Pancreas (tissue), 10 donors: Measurements from ENCODE around the gene FAM98A. TPM values are rescaled to one million over a fixed set of nuclear protein-coding genes. Genes with fewer than 3 reads are reported as not detected.

Source experiments
- ATAC-seq, 4 donors: fragments of 200-7000 bp; cut with Tn5 transposase; one replicate each; pipeline versions ENCODE4 v1.8.0 to v1.9.1; 2020; ENCODE audit warnings: mild to moderate bottlenecking in 4 of 4, moderate library complexity in 4 of 4
- DNase-seq, 6 donors: peaks; one replicate each; pipeline ENCODE4 v3.0.0-alpha.2; 2020
- FAIRE-seq: peaks from 2 replicates; lab custom pipeline; 2012; peaks lifted over from hg19 to GRCh38; lab: Jason Lieb, UNC
- H3K27ac ChIP-seq, 4 donors: fragments of 200-600 bp; sonication (generic); 1 replicate in 3 of 4; 2 replicates in 1 of 4; pipeline versions ENCODE4 v1.5.0 to v1.8.0; 2020
- H3K27me3 ChIP-seq, 4 donors: fragments of 200-600 bp; one replicate each; pipeline ENCODE4 v1.8.0; 2021
- H3K36me3 ChIP-seq, 3 donors: fragments of 200-600 bp; sonication (generic) in 1 of 3; one replicate each; pipeline versions ENCODE4 v1.5.0 to v1.8.0; 2020 to 2021
- H3K4me1 ChIP-seq, 3 donors: fragments of 200-600 bp; one replicate each; pipeline ENCODE4 v1.8.0; 2021
- H3K4me3 ChIP-seq, 4 donors: fragments of 200-600 bp; sonication (generic) in 2 of 4; one replicate each; pipeline versions ENCODE4 v1.5.0 to v1.8.0; 2020 to 2021
- H3K9me3 ChIP-seq, 4 donors: fragments of 200-600 bp; one replicate each; pipeline ENCODE4 v1.8.0; 2021
- CTCF ChIP-seq, 4 donors: fragments of 200-600 bp; sonication (generic) in 3 of 4; IDR thresholded peaks; one replicate each; pipeline versions ENCODE4 v1.5.0 to v1.8.0; 2021; ENCODE audit warnings: antibody characterized with exemption in 4 of 4
- WGBS, 2 donors: extraction: QIAGEN DNeasy Blood & Tissue Kit; methylation state at CpG; one replicate each; pipeline ENCODE4 v1.1.7; 2013; 5-methylcytosine and 5-hydroxymethylcytosine counted together
- intact Hi-C, 3 donors: fragments of 100-400 bp; cut with DNase I; formaldehyde crosslinking; loops; one replicate each; pipeline versions ENCODE4 v1.11.1 to v1.14.2; 2022
- polyA plus RNA-seq, 2 donors: library from polyadenylated mRNA; stranded (reverse); fragments of 200-250 nt; gene quantifications; one replicate each; pipeline ENCODE4 v1.2.3, GENCODE V29; 2013
- total RNA-seq, 6 donors: library from RNA; stranded (reverse); fragmentation: NEBNext Ultra II Directional in 4 of 6; extraction: Animal tissue kit (Norgen Biotek cat#: 25700) in 4 of 6; gene quantifications; one replicate each; pipeline versions ENCODE4 v1.2.1 to v1.2.4, GENCODE V29; 2021 to 2023
- donor health status: healthy with polysubstance abuse.
- donor health status: DM: no; HTN: no; CAD: no; lungs with moderate emphysema.
- donor health status: DM: no; HTN: no; CAD: no.
- donor health status: control.
- donor health status: control.
- donor health status: Bipolar disorder and iron deficiency.
- donor health status: DM: yes; HTN: yes; CAD: no.
- donor health status: DM: no; HTN: no; CAD: no.
- donor health status: DM: no; HTN: no; CAD: no.
- donor health status: DM: yes; HTN: yes; CAD: no.

Gene FAM98A
- total and polyA plus RNA-seq, 8 donors: 8.9 to 25.3 (median 14.6) TPM

GRCh38 chr2:33579227-33579626, 19.9 kb downstream of the FAM98A start:
- no peak for TF ChIP-seq CTCF (IDR thresholded peaks at IDR 0.05)
- DNase-seq (no peak), FAIRE-seq (no peak), ATAC-seq (no peak)
- Histone ChIP-seq H3K36me3 (peaks cover 0 to 2% (median 0%) of the 10 kb centered on the region in 3 donors), H3K27me3 (no peaks in the 10 kb centered on the region), H3K4me1 (peaks cover 0 to 12% (median 0%) of the 10 kb centered on the region in 3 donors), H3K27ac (no peak overlapping the region), H3K9me3 (no peaks in the 10 kb centered on the region), H3K4me3 (no peak overlapping the region)
- WGBS, 2 donors: 91 to 94% methylated on average over 5 of the region's 5 CpGs
- intact Hi-C loops: no loop called here

- no peaks in the 10 kb centered on the region for H3K36me3 ChIP-seq
- DNase-seq (no peak), ATAC-seq (no peak), FAIRE-seq (no peak)
- H3K4me1 ChIP-seq: peaks cover 0 to 7% (median 0%) of the 10 kb centered on the region in 3 donors
- H3K27me3 ChIP-seq: no peaks in the 10 kb centered on the region
- no peaks in the 10 kb centered on the region for H3K9me3 ChIP-seq
- intact Hi-C loops: no loop called here
- TF ChIP-seq CTCF (IDR thresholded peaks at IDR 0.05): no peak
- H3K4me3 ChIP-seq: no peak overlapping the region
- no peak overlapping the region for H3K27ac ChIP-seq
- WGBS, 2 donors: 42 to 51% methylated on average over 2 of the region's 2 CpGs
Measured at GRCh38 chr2:33577668-33578067, 21.4 kb downstream of the FAM98A start.

DNA sequence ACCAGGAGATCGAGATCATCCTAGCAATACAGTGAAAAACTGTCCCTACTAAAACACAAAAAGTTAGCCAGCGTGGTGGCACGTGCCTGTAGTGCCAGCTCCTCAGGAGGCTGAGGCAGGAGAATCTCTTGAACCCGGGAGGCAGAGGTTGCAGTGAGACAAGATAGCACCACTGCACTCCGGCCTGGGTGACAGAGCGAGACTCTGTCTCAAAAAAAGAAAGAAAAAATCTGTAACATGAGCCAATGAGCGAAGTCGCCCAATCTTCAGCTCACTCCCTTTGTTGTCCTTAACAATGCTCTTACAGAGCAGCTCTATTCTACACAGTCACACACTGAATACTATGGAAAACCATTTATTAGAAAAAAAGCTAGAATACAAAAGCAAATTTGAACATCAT, 22.0 kb downstream of the FAM98A start:
- Histone ChIP-seq H3K27me3 (no peaks in the 10 kb centered on the region), H3K36me3 (no peaks in the 10 kb centered on the region), H3K27ac (no peak overlapping the region), H3K4me1 (peaks cover 0 to 7% (median 0%) of the 10 kb centered on the region in 3 donors), H3K4me3 (no peak overlapping the region), H3K9me3 (no peaks in the 10 kb centered on the region)
- intact Hi-C loops: no loop called here
- no peak for ATAC-seq
- no peak for DNase-seq
- WGBS, 2 donors: 94 to 98% methylated on average over 8 of the region's 8 CpGs
- TF ChIP-seq CTCF (IDR thresholded peaks at IDR 0.05): no peak
- no peak for FAIRE-seq

- intact Hi-C loops: no loop called here
- Histone ChIP-seq H3K36me3 (no peaks in the 10 kb centered on the region), H3K4me3 (no peak overlapping the region), H3K4me1 (peaks cover 0 to 7% (median 0%) of the 10 kb centered on the region in 3 donors), H3K27me3 (no peaks in the 10 kb centered on the region), H3K9me3 (no peaks in the 10 kb centered on the region), H3K27ac (no peak overlapping the region)
- WGBS, 2 donors: 93 to 97% methylated on average over 6 of the region's 6 CpGs
- ATAC-seq (no peak), DNase-seq (no peak), FAIRE-seq (no peak)
- no peak for TF ChIP-seq CTCF (IDR thresholded peaks at IDR 0.05)
Measured at GRCh38 chr2:33573657-33574056, 25.4 kb downstream of the FAM98A start.

DNA sequence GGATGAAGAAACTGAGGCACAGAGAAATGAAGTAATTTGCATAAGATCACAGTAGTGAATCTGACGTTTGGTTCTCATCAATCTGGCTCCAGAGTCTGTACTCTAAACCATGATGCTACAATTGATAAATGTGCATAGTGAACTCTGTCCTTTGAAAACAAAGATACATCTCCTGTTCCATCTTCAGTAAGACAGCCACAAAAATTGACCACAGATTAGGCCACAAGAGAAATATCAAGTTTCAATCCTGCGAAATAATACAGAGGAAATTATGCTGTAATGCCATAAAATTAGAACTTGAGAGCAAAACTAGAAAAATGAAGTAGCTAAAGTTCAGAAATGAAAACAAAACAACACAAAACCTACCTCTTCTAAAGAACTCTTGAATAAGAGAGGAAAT, 28.4 kb downstream of the FAM98A start:
- H3K27me3 ChIP-seq: no peaks in the 10 kb centered on the region
- H3K9me3 ChIP-seq: no peaks in the 10 kb centered on the region
- DNase-seq (no peak), ATAC-seq (no peak), FAIRE-seq (no peak)
- intact Hi-C loops: no loop called here
- H3K4me1 ChIP-seq: no peaks in the 10 kb centered on the region
- TF ChIP-seq CTCF (IDR thresholded peaks at IDR 0.05): no peak
- H3K36me3 ChIP-seq: no peaks in the 10 kb centered on the region
- WGBS, 2 donors: 74 to 82% methylated on average over 2 of the region's 2 CpGs
- H3K27ac ChIP-seq: no peak overlapping the region
- H3K4me3 ChIP-seq: no peak overlapping the region
